IPS-NIHi7 (cell line): ENCODE data around the gene C1orf115.
"Not testable (repeated sequence)": the region's sequence is repeated elsewhere in the genome, so short reads cannot be mapped to it uniquely, and the experiment has no call there.

Source experiments
- DNase-seq: peaks from one replicate; pipeline ENCODE4 v3.0.0; 2012; ENCODE audit warnings: mixed read lengths; ENCODE audit errors: extremely low spot score

Gene C1orf115

GRCh38 chr1:220726634-220727033, 36.5 kb downstream of the C1orf115 start:
- DNase-seq = peak; percentile 51

- DNase-seq = no peak
Measured at GRCh38 chr1:220727519-220727918, 37.4 kb downstream of the C1orf115 start.

- no peak for DNase-seq
Measured at GRCh38 chr1:220730486-220730885, 40.3 kb downstream of the C1orf115 start.

- no peak for DNase-seq
Measured at GRCh38 chr1:220732137-220732536, 42.0 kb downstream of the C1orf115 start.

- no peak for DNase-seq
Measured at GRCh38 chr1:220732621-220733020, 42.5 kb downstream of the C1orf115 start.

- peak; percentile 91 for DNase-seq
Measured at GRCh38 chr1:220733086-220733601, 43.0 kb downstream of the C1orf115 start.

- DNase-seq = no peak
Measured at GRCh38 chr1:220734571-220735326, 44.6 kb downstream of the C1orf115 start.

- DNase-seq = not testable (repeated sequence)
Measured at GRCh38 chr1:220736283-220736682, 46.1 kb downstream of the C1orf115 start.

- no peak for DNase-seq
Measured at GRCh38 chr1:220741349-220741748, 51.2 kb downstream of the C1orf115 start.

- DNase-seq = no peak
Measured at GRCh38 chr1:220741825-220742224, 51.7 kb downstream of the C1orf115 start.

GRCh38 chr1:220742520-220742919, 52.4 kb downstream of the C1orf115 start:
- DNase-seq = no peak

GRCh38 chr1:220746851-220747250, 56.7 kb downstream of the C1orf115 start:
- DNase-seq = no peak

- peak; percentile 28 for DNase-seq
Measured at GRCh38 chr1:220747437-220748088, 57.4 kb downstream of the C1orf115 start.

GRCh38 chr1:220748089-220748934, 58.1 kb downstream of the C1orf115 start, which contains the start of gene MTARC2:
Gene MTARC2 (plus strand): TSS chr1:220748322. CDS start chr1:220748532, 210 bp downstream.
- DNase-seq = peak; percentile 76
